Measurements from ENCODE around the gene TRDN.

TRDN gene

DNA sequence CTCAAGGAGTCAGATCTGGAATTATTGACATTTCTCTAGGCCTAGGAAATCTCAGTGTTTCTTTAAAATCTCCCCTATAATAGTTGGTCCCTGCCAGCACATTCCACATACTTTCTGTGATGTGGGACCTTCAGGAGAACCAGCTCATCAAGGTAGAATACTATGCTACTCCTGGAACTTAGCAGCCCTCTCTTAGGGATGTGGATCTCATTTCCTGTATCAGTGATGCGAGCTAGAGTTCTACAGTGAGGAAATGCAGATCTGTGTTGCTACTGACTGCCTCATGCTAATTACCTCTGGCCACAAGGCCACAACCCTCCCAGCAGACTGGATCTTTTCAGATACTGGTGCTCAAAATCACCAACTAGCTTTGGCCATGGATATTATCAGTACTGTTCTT lies 446.9 kb downstream of the TRDN start:
- Histone ChIP-seq H3K9ac (ENCODE audit: low read length in 2 of 2) (no peak overlapping the region), H3K36me3 (ENCODE audit: control insufficient read depth in 2 of 2, insufficient read depth in 2 of 2, low read length in 2 of 2) (no peaks in the 10 kb centered on the region), H3K9me3 (ENCODE audit: control insufficient read depth in 2 of 2, low read length in 2 of 2) (no peaks in the 10 kb centered on the region), H3K27me3 (ENCODE audit: control insufficient read depth in 1 of 2, insufficient read depth in 2 of 2, low read length in 2 of 2) (no peaks in the 10 kb centered on the region), H3K4me1 (ENCODE audit: control insufficient read depth, insufficient read depth, low read length) (no peaks in the 10 kb centered on the region), H3K4me3 (ENCODE audit: low read length in 2 of 2) (no peak overlapping the region), H3K27ac (ENCODE audit: low read length) (no peak overlapping the region)

DNA sequence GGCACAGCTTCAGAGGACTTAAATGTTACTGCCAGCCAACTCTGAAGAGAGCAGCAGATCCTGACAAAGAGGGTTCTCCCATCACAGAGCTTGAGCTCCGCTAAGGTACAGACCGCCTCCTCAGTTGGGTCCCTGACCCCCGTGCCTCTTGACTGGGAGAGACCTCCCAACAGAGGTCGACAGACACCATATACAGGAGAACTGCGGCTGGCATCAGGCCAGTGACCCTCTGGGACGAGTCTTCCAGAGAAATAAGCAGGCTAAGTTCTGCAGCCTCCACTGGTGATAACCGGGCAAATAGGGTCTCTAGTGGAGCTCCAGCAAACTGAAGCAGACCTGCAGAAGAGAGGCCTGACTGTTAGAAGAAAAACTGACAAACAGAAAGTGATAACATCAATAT lies 453.8 kb downstream of the TRDN start:
- Histone ChIP-seq H3K4me3 (ENCODE audit: low read length in 2 of 2) (no peak overlapping the region), H3K27me3 (ENCODE audit: control insufficient read depth in 1 of 2, insufficient read depth in 2 of 2, low read length in 2 of 2) (no peaks in the 10 kb centered on the region), H3K4me1 (ENCODE audit: control insufficient read depth, insufficient read depth, low read length) (no peaks in the 10 kb centered on the region), H3K27ac (ENCODE audit: low read length) (no peak overlapping the region), H3K9me3 (ENCODE audit: control insufficient read depth in 2 of 2, low read length in 2 of 2) (no peaks in the 10 kb centered on the region), H3K9ac (ENCODE audit: low read length in 2 of 2) (no peak overlapping the region), H3K36me3 (ENCODE audit: control insufficient read depth in 2 of 2, insufficient read depth in 2 of 2, low read length in 2 of 2) (no peaks in the 10 kb centered on the region)

- Histone ChIP-seq H3K27ac (ENCODE audit: low read length) (no peak overlapping the region), H3K36me3 (ENCODE audit: control insufficient read depth in 2 of 2, insufficient read depth in 2 of 2, low read length in 2 of 2) (no peaks in the 10 kb centered on the region), H3K4me3 (ENCODE audit: low read length in 2 of 2) (no peak overlapping the region), H3K9me3 (ENCODE audit: control insufficient read depth in 2 of 2, low read length in 2 of 2) (no peaks in the 10 kb centered on the region), H3K27me3 (ENCODE audit: control insufficient read depth in 1 of 2, insufficient read depth in 2 of 2, low read length in 2 of 2) (no peaks in the 10 kb centered on the region), H3K9ac (ENCODE audit: low read length in 2 of 2) (no peak overlapping the region), H3K4me1 (ENCODE audit: control insufficient read depth, insufficient read depth, low read length) (no peaks in the 10 kb centered on the region)
Measured at GRCh38 chr6:123176706-123177105, 460.0 kb downstream of the TRDN start.

DNA sequence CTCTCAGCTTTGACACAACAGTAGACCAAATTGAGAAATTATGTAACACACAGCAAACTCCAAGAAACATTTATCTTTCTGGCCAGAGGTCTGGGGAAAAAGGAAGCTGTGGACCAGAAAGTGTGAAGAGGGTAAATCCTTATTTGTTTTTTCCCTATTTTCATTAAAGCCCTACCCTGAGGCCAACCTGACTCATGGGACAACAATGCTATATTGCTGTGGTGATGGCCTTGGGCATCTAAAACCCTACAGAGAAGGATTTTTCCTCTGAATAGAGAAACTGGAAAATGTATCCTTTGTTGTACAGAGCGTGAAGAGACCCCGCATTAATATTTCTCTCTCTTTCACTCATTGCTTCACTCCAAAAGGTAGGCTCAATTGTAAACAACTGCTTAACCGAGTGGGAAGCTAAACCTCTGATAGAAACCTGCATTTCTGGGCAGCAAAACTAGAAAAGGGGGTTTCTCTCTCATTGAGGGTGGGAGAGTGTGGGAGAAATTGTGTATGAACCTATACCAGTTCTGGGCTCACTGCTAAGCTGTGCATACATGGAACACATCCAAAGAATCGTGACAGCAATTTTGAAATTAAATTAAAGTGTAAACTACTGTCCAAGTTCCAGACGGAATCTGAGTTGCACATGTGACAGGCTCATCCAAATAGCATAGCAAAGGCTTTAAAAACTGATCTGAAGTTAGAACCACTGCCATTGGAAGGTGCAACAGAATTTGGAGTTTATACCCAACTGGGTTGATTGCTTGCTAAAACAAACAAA lies 465.2 kb downstream of the TRDN start:
- H3K36me3 ChIP-seq (ENCODE audit: control insufficient read depth in 2 of 2, insufficient read depth in 2 of 2, low read length in 2 of 2) = no peaks in the 10 kb centered on the region
- H3K9ac ChIP-seq (ENCODE audit: low read length in 2 of 2) = no peak overlapping the region
- H3K4me1 ChIP-seq (ENCODE audit: control insufficient read depth, insufficient read depth, low read length) = no peaks in the 10 kb centered on the region
- H3K9me3 ChIP-seq (ENCODE audit: control insufficient read depth in 2 of 2, low read length in 2 of 2) = no peaks in the 10 kb centered on the region
- H3K27ac ChIP-seq (ENCODE audit: low read length) = no peak overlapping the region
- H3K4me3 ChIP-seq (ENCODE audit: low read length in 2 of 2) = no peak overlapping the region
- no peaks in the 10 kb centered on the region for H3K27me3 ChIP-seq (ENCODE audit: control insufficient read depth in 1 of 2, insufficient read depth in 2 of 2, low read length in 2 of 2)

DNA sequence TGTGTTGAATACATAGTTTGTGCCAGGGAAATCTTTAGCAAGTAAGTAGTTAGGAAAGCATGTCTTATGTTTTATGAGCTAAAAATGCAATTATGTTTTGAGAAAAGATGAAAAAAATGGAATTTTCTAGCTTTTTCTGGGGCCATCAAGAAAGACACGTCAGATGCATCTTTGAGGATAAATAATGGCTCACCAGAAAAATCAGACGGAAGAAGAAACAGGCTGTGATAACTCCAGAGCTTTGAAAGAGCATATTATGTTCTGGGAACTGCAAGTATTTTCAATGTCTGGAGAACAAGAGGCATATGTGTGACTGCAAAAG lies 467.0 kb downstream of the TRDN start:
- Histone ChIP-seq H3K27me3 (ENCODE audit: control insufficient read depth in 1 of 2, insufficient read depth in 2 of 2, low read length in 2 of 2) (no peaks in the 10 kb centered on the region), H3K36me3 (ENCODE audit: control insufficient read depth in 2 of 2, insufficient read depth in 2 of 2, low read length in 2 of 2) (no peaks in the 10 kb centered on the region), H3K4me3 (ENCODE audit: low read length in 2 of 2) (no peak overlapping the region), H3K4me1 (ENCODE audit: control insufficient read depth, insufficient read depth, low read length) (no peaks in the 10 kb centered on the region), H3K9ac (ENCODE audit: low read length in 2 of 2) (no peak overlapping the region), H3K9me3 (ENCODE audit: control insufficient read depth in 2 of 2, low read length in 2 of 2) (no peaks in the 10 kb centered on the region), H3K27ac (ENCODE audit: low read length) (no peak overlapping the region)

- no peaks in the 10 kb centered on the region for H3K9me3 ChIP-seq (ENCODE audit: control insufficient read depth in 2 of 2, low read length in 2 of 2)
- no peak overlapping the region for H3K27ac ChIP-seq (ENCODE audit: low read length)
- no peak overlapping the region for H3K9ac ChIP-seq (ENCODE audit: low read length in 2 of 2)
- H3K4me1 ChIP-seq (ENCODE audit: control insufficient read depth, insufficient read depth, low read length) = no peaks in the 10 kb centered on the region
- no peak overlapping the region for H3K4me3 ChIP-seq (ENCODE audit: low read length in 2 of 2)
- H3K27me3 ChIP-seq (ENCODE audit: control insufficient read depth in 1 of 2, insufficient read depth in 2 of 2, low read length in 2 of 2) = no peaks in the 10 kb centered on the region
- H3K36me3 ChIP-seq (ENCODE audit: control insufficient read depth in 2 of 2, insufficient read depth in 2 of 2, low read length in 2 of 2) = no peaks in the 10 kb centered on the region
Measured at GRCh38 chr6:123168892-123169773, 467.6 kb downstream of the TRDN start.

DNA sequence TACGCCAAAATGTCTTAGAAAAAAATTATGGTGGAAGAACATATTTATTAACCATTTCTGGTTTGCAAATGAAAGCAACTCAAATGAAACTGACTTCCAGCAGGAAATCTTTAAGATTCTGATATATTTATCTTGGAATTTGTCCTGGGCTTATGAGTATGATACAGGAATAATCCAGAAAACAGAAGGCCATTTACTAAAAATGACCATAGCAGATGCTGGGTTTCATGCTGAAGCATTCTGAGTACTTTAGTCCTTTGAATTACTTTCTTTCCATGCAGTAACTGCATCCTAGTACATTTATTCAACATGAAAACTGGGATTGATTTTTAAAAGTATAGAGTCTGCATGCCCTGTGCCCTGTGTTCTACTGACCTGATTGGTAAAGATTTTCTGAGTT lies 468.3 kb downstream of the TRDN start:
- Histone ChIP-seq H3K4me3 (ENCODE audit: low read length in 2 of 2) (no peak overlapping the region), H3K9me3 (ENCODE audit: control insufficient read depth in 2 of 2, low read length in 2 of 2) (no peaks in the 10 kb centered on the region), H3K27ac (ENCODE audit: low read length) (no peak overlapping the region), H3K36me3 (ENCODE audit: control insufficient read depth in 2 of 2, insufficient read depth in 2 of 2, low read length in 2 of 2) (no peaks in the 10 kb centered on the region), H3K27me3 (ENCODE audit: control insufficient read depth in 1 of 2, insufficient read depth in 2 of 2, low read length in 2 of 2) (no peaks in the 10 kb centered on the region), H3K4me1 (ENCODE audit: control insufficient read depth, insufficient read depth, low read length) (no peaks in the 10 kb centered on the region), H3K9ac (ENCODE audit: low read length in 2 of 2) (no peak overlapping the region)

All from stomach smooth muscle (tissue), 2 donors.